Mucosa of gallbladder (tissue), 1 donor: ENCODE data around the gene IRS2. TPM values are rescaled to one million over a fixed set of nuclear protein-coding genes. Genes with fewer than 3 reads are reported as not detected.
"Not testable (repeated sequence)": the region's sequence is repeated elsewhere in the genome, so short reads cannot be mapped to it uniquely, and the experiment has no call there.

Experiments
- DNase-seq: peaks from one replicate; pipeline ENCODE4 v3.0.0-alpha.2; 2020; ENCODE audit warnings: low spot score
- total RNA-seq: library from RNA; stranded (reverse); gene quantifications from one replicate; pipeline ENCODE4 v1.2.1, GENCODE V29; 2021
- donor health status: DM: no; HTN: no; CAD: no.

The IRS2 gene
- total RNA-seq, 1 donor from 2014 or later = 25.6 TPM

DNA sequence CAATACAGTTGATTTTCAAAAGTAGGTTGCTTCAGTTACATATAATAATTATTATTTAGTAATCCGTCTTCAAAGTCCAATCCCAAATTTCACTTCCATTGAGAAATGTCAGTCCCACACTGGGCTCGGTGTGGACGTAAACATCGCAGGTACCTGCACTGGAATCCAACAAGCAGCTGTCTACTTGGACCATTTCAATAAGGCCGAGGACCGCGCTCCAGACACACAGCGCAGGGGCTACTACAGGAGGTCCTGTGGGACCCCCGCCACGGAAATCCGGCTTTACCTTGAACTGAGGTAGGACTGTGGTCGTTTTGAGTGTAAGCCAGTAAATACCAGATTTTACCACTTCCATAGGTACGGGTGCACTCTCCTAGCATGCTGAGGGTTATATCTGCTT lies 30.8 kb downstream of the IRS2 start:
- DNase-seq = no peak

DNA sequence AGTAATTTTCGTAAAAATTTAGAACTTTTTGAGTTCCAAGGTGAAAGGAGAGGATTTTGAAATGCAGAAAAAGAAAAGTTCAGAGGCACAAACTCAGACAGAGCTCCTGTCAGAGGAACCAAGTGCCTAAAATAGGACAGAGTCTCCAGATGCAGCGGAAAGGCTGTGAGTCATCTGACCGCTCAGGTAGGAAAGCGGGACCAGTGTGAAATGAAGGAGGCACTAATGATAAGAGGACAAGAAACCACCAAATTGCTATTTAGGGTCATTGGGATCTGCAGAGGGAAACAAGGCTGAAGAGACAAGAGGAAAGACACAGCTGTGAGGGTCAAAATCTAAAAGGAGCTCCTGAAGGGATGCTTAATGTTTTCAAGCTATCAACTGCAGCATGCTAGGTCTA lies 34.9 kb downstream of the IRS2 start:
- DNase-seq = no peak

DNA sequence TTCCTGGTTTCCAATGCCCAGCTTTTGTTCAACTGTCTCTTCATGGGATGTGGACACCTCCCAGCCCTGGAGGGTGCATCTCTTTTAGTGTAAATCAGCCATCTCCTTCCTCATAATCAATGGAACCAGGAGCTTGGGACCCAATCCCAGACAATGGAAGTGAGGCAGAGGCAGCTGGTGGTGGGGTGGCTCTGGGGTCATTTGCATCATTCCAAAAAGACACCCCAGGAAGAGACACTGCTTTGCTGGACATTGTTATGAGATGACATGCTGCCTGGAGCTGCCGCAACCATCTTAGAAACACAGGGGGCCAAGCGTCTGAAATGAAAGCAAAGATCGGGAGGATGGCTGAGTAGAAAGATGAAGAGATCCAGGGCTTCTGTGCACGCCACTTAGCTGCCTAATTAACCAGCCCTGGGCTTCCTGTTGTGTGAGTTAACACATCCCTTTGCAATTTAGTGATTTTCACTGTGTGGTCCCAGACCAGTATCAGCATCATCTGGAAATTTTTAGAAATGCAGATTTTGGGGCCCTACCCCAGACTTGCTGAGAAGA lies 36.1 kb downstream of the IRS2 start:
- DNase-seq = no peak

DNA sequence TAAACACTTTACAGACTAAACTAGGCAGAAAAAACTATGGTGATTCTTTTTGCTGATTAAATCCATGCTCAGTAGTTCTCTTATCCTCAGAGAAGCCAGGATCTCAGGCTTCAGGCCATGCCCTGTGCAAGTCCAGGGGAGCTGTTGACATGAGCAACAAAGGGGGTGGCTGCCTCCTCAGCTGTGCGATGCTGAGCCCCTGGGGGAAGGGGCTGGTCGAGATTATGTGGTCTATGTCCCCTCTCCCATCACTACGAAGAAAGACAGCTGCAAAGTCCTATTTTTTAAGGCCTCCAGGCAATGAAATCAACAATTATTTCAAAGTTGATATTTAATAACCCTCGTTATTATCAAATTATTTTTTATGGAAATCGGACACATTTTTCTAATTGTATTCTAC lies 37.0 kb downstream of the IRS2 start:
- DNase-seq = no peak

DNA sequence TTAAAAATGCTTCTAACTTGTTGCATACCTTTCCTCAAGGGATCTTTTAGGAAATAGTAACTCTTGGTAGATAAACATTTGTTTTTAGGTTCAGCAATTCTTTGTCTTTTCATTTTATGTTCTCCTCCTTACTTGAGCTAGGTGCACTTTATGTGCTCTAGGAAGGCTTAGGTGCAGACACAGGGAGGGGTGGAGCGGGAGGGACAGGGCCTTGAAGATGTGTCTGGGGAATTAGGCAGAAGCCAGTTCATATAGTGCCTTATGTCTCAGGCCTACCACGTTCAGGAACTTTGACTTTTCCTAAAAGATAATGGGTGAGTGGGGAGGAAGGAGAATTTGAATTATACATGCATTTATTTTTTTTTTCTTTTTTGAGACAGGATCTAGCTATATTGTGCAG lies 37.7 kb downstream of the IRS2 start:
- no peak for DNase-seq

DNA sequence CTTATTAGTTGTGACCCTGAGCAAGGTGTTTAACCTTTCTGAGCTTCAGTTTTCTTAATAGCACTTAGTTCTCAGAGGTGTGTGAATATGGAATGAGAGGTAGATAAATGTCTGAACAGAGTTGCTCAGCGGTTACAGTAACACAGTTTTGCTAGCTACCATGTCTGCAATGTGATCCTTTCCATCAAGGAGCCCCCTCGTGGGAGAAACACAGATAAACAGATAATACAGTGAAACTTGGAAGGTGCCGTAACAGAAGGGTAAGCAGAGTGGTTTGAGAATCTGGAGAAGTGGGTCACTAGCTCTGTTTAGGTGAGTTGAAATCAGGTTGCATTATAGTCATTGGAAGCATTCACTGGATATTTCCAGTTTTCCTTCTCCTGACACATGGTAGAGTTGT lies 38.9 kb downstream of the IRS2 start:
- DNase-seq = no peak

DNA sequence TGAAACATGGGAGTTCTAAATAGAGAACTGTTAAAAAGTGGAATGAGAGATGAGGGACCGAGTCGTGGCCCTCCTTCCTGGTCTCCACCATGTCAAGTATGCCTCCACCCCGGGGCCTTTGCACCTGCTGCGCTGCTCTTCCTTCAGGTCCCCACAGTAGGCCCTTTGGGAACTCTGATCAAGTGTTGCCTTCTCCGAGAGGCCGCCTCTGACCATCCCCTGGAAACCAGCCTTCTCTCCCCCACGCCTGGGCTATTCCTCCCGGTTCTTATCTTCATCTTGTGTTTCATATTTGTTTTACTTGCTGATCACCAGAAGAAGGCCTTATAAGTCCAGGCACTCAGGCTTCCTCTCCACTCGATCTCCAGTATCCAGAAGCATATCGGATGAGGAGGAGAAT lies 40.0 kb downstream of the IRS2 start:
- DNase-seq = no peak

DNA sequence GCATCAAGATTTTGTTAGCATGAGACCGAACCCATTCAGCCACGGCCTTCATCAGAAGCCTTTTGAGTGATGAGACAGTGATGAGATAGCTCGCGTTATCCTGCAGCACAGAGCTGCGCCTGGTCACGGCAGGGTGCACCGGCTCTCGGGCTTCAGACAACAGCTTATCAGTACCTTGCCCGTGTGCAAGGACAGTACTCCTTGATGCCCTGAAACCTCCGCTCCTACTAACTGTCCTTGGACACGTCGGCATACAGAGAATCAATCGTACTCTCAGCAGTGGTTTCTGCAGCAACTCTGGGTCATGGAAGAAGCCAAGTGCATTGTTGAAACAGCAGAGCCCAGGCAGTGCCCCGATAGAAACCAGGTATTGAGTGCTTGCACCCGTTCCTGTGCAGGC lies 40.7 kb downstream of the IRS2 start:
- no peak for DNase-seq

DNA sequence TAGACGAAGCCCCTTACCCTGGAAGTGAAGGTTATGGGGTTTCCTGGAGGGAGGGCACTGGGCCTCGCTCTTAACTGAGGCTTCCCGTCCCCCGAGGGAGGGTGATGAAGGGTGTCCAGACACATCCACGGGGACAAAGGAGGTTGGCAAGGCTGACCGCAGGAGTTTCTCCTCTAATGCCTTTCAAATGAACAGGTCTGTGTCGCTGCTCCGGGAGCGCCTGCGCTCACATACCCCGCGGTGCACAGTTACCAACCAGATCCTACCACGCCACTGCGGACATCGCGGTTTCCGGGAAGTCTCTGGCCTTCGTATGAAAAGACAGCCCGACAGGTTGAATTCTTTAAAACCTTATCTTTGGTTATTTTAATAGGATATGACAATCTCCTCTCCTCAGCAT lies 41.3 kb downstream of the IRS2 start:
- DNase-seq = no peak

DNA sequence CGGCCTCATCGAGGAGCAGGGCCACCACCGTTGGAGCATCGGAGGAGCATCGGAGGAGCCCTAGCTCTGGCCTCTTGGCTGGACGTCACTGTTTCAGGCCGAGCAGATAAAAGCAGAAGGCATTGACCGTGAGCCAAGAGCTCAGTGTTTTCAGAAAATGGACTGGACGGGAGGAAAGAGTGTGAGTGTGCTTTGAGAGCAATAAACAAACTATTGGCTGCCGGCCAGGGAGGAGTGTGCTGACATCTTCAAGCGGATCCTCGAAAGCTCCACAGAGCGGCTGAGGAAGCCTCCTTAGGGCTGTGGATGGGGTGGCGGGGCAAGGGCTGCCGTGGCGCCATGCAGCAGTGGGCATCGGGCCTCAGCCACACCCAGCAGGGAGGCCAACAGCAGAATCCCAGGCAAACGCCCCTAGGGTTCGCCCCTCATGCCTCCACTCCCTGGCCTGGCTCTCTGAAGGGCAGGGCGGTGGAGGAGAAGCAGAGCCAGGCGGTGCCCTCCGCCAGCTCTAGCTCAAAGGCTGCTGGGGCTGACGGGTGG lies 41.8 kb downstream of the IRS2 start:
- DNase-seq = peak; percentile 65

DNA sequence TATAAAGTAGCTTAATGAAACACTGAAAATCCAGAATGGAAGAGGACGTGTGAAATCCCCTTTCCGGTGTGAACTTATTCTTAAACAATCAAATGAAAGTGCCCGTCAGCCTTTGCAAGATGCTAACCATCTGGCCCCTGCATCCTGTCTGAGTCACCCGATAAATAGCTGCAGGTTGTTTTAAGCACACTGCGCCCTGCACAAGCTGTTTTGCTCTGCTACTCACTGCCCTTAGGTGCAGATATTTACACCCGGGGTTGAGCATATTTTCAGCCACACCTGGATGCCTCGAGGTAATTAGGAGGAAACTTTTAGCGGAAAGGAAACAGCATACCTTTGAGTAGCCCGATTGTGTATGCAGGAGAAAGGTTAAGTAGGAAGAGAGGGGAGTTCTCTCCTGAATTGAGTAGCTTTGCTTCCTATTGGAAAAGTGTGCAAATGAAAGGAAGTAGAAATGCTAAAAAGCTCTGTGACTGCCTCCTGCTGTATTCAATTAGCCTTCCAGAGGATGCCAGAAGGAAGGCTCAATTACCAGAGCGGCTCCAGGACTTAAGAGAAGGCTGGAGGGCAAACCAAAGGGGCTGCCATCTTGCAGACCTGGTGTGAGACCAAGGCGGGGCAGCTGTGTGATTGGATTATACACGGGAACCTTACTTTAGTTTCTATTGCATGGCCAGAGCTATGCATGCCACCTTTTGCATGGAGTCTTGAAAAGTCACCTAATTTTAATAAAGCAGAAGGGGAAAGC lies 42.5 kb downstream of the IRS2 start:
- no peak for DNase-seq

DNA sequence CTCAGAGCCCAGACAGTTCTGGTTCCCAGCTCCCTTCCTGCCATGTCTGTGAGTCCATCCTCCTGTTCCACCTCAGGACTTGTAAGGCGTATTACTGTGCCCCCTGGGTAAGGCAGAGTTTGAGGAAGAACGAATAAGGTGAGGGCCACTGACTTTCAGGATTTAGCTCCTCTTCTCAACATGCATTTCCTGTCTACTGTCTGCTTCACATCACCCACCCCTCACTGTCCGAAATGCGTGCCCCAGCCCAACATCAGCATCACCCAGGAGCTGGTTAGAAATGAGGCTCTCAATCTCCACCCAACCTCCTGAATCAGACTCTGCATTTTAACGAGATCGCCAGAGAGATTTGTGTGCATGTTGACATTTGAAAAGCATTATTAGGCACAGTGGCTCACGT lies 44.4 kb downstream of the IRS2 start:
- DNase-seq = no peak

DNA sequence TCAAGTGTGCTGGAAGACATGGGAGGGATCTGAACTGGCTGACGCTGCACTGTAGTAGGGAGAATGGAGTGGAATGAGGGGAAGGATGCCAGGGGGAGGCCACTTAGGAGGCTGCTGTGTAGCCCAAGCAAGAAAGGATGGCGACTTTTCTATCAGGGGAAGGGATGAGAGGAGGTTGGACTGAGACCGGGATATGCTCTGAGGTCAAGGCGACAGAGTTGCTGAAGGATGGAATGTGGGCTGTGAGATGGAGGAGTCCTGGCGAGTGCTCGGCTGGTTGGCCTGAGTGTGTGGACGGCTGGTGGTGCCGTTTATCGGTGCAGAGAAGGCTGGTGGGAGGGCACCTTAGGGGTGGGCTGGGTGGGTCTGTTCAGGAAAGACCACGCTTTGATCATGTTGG lies 45.7 kb downstream of the IRS2 start:
- no peak for DNase-seq

DNA sequence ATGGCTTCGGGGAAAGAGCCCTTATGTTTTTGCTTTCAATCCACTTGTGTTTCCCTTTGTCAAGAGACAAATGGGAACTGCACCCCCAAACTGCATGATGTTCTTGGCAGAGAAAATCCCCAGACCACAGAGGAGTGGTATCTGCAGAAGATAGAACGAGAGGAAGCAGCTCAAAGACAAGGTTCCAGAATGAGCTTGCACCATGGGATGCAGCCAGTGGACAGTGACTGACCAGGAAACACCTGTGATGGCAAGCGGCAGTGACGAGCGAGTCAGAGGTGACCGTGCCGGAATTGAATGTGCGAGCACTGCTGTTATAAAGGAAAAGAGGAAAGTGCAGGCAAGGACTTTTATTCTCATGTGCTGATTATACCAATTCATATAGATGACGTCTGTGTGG lies 46.3 kb downstream of the IRS2 start:
- no peak for DNase-seq

DNA sequence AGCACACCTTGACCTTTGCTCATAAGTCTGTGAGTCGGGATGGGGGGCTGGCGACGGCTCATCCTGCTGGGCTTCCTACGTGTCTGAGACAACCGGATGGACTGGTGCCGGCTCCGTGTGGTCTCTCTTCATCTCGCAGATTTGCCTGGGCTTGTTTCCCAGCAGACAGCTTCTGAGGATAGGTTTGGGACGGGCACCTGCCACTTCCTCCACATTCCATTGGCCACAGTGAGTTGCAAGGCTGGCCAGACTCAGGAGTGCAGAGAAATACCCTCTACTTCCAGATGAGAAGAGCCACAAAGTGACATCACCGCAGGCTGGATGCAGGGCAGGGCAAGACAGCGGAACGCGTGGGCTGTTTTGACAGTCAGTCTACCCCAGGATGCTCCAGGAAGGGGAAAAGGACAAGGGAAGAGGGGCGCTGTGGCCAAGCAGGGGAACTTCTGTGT lies 48.1 kb downstream of the IRS2 start:
- no peak for DNase-seq

DNA sequence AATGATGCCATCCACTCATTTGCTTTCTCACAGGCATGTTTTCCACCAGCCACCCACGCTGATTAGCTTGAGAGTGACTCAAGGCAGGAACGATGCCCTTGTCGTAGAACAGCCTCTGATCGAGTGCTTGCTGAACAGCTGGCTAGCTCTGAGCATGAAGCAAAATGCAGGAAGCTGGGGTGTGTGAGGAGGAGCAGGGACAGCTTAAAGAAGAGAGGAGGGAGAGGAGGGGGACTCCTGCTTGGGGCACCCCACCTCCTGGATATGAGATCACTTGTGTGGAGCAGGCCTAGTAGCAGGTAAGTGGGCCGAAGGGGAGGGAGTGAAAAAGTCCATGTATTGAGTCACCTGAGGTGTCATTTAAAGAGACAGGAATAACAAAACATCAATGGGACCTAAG lies 48.8 kb downstream of the IRS2 start:
- DNase-seq = no peak

DNA sequence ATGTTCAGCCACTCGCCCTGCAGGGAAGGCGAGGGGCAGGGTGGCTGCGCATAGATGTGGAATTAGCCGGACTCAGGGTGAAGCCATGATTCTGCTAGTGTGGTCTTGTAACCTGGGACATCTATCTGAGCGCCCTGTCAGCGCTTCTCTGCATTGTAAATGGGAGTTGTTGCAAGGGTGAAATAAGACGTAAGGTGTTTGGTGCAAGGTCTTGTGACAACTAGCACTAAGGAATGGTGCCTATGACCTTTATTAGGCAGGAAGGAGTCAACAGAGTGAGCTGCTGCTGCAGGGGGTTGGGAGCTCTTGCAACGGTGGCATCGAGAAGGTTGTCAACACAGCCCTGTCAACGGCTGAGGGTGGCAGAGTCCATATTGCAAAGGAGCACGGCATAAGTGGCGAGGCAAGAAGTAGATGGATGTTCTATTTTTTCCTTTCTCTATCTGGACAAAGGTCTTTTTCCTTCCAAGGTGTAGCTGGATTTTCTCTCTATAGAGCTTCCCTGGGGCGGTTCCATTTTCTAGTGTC lies 49.3 kb downstream of the IRS2 start:
- no peak for DNase-seq

DNA sequence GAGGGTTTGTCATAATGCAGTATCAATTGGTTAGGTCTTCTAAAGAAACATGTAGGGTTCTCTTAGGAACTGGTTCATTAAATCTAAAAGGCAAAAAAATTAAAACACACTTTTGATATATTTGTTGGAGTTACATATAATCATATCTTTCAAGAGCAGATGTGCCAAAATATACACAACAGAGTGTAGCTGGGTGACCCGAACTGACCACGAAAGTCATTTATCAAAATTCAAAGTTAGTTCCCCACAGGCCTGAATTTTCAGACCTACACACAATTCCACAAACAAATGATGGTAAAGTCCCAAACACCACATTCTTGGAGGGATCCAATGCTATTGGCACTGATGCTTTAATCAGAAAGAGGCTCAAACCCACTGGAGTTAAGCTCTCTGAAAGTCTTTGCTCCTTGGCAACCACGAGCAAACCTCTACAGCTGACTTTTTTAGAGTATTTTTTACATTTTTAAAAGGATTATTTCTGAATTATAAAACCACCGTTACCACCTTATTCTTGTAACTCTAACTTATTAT lies 50.9 kb downstream of the IRS2 start:
- DNase-seq = no peak

DNA sequence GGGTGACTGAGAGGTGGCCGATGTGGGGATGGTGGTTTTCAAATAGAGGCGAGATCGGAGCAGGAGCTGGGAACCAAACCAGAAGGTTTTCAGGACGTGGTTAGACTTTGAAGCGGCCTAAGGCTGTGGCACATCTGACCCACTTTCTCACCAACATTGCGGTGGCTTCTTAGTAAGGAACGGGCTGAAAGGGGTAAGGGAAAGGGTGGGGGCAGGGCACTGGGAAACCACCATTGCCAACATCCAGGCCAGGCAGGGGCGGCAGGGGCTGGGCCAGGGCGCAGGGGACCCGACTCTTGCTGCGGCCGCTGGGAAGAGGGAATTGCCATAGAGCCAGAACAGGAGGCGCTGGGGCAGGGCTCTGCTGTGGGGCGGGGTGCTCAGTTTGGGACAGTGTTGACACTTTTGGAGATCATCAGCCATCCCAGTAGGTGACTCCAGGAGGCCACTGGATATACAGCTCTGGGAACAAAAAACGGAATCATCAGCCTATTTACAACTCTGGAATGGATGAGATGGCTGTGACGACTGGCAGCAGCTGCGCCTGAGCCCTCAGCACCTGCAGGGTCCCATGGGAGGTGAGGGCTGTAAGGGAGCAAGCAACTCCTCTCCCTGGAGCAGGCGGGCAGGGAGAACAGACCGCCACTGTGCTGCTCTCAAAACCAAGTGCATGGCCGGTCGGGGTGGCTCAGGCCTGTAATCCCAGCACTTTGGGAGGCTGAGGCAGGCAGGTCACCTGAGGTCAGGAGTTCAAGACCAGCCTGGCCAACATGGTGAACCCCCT lies 52.2 kb downstream of the IRS2 start:
- DNase-seq = no peak

DNA sequence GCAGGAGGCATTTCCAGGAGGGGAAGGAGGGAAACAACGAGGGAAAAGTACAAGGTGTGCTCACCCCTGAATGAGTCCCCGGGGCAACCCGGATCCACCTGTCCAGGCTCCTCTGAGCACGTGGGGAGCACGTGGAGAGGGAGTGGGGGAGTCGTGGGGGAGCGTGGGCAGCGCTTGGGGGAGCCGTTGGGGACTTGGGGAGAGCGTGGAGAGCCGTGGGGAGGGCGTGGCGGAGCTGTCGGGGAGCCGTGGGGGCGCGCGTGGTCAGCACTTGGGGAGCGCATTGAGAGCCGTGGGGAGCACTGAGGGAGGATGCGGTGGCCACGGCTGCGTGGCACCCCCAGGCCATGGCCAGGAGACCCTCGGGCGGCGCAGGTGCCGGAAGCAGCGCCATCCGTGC lies 52.8 kb downstream of the IRS2 start:
- no peak for DNase-seq

DNA sequence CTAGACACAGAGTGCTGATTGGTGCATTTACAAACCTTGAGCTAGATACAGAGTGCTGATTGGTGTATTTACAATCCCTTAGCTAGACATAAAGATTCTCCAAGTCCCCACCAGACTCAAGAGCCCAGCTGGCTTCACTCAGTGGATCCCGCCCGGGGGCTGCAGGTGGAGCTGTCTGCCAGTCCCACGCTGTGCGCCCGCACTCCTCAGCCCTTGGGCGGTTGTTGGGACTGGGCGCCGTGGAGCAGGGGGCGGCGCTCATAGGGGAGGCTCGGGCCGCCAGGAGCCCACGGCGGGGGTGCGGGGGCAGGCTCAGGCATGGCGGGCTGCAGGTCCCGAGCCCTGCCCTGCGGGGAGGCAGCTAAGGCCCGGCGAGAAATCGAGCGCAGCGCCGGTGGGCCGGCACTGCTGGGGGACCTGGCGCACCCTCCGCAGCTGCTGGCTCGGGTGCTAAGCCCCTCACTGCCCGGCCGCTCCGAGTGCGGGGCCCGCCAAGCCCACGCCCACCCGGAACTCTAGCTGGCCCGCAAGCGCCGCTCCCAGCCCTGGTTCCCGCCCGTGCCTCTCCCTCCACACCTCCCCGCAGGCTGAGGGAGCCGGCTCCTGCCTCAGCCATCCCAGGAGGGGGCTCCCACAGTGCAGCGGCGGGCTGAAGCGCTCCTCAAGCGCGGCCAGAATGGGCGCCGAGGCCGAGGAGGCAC lies 53.8 kb downstream of the IRS2 start:
- DNase-seq = not testable (repeated sequence)
